GM21526 (cell line): ENCODE measurements around the gene CIAO2B.
"Not testable (repeated sequence)": the region's sequence is repeated elsewhere in the genome, so short reads cannot be mapped to it uniquely, and the experiment has no call there.

Experiments
- ATAC-seq: cut with Tn5 transposase; IDR thresholded peaks from one replicate; pipeline ENCODE4 v1.9.1; 2021; ENCODE audit warnings: moderate library complexity; ENCODE audit not compliant: unreplicated experiment, low FRiP score

CIAO2B gene

GRCh38 chr16:66906916-66907836, 27.0 kb downstream of the CIAO2B start:
- no peak for ATAC-seq

DNA sequence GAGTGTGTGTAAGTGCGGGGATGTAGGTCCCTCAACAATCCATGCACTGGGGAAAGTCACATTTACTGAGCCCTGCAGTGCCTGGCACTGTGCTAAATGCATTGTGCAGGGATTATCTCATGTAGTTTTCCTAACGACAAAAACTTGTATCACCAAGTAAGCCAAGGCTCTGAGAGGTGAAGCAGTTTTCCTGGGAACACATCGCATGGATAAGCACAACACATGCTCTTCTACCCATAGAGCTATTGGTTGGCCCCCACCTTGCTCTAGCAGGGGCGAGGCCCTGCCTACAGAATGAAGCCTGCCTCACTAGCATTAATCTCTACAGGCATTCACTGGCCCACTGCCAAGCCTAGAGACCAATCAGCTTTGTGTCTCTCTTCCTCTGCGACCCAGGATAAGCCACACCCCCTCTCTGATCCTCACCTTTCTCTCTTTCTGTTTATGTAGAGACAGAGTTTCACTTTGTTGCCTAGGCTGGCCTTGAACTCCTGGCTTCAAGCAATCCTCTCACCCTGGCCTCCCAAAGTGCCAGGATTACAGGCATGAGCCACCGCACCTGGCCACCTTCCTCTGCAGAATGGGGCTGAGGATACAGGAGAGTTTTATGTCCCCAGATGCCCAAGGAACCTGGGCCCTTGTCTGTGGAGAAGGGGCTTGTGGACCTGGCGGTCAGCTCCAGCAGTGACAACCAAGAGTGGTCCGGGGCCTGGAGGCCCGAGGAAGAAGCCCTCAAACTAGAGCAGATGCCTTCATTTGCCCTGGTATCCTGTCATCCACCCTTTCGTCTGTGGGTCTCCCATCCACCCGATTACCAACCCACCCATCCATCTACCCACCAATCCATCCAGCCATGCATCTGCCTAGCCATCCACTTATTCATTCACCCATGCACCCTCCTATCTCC, 28.3 kb downstream of the CIAO2B start:
- no peak for ATAC-seq

DNA sequence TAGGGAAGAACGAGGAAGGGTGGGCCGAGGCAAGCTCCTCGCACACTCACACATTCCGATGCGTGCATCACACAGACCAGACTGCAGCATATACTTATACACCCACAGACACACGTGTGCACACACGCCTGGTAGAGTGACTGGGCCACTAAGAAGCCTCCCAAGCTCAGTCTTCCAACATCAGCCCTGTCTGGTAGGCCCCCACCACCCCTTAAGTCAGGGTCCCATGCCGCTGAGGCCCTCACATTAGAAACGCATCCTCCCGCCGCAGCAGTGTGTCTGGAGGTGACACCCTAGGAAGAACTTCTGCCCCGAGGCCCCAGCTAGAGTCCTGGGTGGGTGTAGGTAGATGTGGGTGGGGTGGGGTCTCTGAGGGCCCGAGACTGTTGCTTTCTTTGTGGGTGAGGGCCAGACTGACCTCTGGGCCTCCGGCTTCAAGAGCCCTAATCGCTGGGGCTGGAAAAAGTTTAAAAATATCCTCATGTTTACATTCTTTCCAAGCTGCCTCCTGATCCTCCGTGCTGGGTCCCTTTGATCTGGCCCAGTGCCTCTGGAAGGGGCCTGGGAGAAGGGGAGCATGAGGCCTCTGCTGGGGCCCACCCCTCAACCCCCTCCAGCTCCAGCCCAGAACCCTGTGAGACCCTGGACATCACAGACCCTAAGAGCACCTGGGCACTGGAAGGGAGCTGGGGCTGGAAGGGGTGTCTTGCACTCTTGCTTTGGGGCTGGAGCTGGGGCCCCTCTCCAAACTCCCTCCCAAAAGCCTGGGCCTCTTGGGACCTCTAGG, 29.2 kb downstream of the CIAO2B start:
- no peak for ATAC-seq

DNA sequence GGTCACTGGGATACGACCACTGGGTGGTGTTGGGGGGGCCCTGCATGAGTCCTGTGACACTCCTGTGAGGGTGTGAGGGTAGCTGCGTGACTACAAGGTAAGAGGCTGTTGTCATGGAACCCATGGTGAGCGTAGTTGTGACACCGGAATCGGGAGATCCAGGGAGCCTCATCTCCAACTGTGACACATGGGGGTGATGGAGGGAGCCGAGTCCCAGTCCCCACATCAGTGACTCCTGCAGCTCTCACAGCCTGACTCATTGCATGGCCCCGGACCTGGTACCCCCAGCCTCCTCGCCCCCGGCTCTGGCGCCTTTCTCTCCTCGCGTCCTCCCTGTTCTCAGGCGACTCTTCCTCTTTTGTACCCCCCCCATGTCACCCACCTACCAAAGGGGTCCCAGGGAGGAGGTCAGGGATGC, 29.8 kb downstream of the CIAO2B start:
- ATAC-seq = no peak

DNA sequence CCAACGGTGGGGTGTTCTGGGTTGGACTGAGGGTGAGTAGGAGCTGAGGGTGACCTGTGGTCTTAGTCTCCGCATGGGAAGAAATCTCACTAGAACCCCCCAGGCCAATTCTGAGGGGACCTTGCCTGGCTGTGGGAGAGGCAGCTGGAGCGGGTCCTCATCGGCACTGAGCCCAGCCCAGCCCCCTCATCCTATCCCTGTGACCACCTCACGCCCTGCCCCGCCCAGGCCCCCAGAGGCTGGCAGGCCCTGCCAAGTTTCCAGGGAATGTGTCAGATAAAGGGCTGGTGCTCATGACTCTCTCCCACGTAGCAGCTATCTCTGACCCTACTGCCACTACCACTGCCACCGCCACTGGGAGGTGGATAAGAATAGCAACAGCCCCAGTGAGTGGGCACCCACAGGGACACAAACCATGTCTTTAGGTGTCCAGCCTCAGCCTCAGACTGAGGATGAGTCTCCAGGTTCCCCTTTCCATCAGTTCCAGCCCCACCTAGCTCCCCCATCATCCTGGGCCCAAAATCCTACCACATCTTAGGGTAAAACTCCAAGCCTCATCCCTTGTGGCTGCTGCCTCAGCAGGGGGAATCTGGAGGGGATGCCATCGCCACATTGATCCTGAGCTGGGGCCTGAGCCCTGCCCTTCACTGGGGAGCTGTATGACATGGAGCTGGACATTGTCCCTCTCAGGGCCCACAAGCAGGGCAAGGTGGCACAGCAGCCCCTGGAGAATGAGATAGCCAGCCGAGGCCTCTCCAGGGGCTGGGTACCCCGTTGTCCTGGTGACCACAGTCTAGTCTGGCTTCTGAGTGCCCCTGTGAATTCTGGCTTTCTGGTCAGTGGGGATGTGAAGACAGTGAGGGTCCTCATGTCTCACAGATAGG, 30.4 kb downstream of the CIAO2B start:
- no peak for ATAC-seq

DNA sequence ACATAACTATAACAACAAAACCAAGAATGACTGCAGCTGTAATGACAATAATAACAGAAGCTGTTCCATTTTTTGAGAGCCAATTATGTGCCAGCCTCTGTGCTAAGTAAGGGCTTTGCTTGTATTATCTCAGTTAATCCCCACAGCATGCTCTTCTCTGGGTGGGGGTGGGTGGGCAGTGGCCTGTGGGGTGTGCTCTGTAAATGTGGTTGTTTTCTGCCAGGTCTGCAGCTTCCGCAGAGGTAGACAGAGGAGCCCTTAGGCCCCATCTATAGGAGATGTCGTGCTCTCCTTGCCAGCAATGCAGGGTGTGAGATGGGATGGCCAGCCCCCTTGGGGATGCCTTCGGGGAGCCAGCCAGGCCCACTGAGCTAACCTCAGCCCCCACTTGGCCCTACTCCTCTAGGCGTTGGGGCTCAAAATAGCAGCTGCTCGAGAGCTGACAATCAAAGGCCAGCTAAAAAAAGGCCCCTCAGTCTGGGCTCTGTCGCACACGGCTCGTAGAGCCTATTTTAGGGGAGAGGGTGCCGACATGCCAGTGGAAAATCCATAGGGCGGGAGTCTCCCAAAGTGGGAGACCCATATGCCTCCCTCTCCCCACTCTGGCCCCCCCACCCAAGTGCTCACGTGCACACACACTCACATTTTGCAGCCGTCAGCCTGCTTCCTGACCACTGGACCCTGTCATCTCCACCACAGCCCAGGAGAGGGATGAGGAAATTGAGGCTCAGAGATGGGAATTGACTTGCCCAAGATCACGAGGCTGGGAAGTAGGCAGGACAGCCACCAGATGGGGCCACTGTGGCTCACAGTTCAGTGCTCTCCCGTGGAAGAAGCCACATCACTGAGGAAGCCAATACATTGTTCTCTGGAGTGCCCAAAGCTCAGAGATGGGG, 31.3 kb downstream of the CIAO2B start:
- no peak for ATAC-seq

DNA sequence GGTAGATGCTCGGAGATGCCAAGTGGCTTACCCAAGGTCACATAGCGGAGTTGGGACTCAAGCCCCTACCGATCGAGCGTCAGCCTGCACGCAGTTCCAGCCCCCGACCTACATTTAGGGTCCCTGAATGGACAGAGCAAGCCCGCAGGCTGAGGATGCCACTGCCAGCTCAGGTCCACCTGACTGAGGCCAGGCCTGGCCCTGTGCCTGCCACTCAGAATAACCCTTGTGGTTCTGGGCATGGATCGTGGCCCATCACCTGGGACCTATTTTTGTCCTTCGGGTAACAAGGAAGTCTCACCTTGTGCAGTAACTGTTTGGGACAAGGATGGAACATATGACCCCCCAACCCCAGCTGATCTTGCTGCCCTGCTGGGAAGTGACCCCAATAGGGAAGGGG, 32.6 kb downstream of the CIAO2B start:
- ATAC-seq = no peak

DNA sequence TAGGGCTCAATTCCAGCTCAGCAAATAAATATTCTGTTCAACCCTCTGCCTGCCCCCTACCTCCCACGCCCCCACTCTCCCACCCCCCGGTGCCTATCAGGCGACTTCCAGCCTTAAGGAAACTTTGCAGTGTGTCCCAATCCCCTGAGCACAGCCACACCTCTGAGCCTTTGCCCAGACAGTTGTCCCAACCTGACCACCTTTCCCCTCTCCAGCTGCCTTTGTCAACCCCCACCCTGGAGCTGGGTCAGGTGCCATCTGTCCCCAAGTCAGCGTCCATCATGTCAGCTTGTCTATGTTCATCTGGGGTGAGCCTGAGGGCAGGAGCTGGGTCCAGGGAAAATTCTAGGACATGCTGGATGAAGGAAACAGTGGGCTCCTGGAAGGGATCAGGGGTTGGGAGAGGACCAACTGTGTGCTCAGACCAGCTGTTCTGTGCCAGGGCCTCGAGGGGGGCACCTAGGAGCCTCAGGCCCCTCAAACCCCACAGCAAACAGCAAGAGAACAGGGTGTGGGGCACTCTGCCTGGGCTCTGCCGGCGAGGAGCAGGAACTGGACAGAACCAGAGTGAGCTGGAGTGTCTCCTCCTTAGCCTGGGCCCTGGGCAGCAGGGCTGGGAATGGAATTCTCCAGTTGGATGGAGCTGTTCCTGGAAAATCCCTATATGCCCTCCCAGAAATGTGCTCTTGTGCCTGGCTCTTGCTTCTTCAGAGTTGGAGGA, 33.3 kb downstream of the CIAO2B start:
- ATAC-seq = no peak

- no peak for ATAC-seq
Observed at GRCh38 chr16:66899945-66900710, 34.1 kb downstream of the CIAO2B start.

GRCh38 chr16:66899310-66899944, 34.8 kb downstream of the CIAO2B start:
- ATAC-seq = no peak

DNA sequence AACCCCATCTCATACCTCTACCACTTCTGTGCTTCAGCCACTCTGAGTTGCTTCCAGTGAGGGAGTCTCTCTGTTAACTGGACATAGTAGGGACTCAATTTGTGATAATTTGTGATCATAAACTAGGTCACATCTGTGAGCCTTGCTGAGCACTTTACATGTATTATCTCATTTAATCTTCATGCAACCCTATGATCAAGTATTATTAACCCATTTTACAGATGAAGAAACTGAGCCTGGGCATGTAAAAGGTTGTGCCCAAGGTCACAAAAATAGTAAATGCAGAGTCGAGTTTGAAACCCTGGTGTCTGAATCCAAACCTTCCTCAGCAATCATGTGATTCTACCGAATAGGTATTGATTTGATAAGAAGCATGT, 35.3 kb downstream of the CIAO2B start:
- no peak for ATAC-seq

- no peak for ATAC-seq
Observed at GRCh38 chr16:66898207-66898606, 36.0 kb downstream of the CIAO2B start.

GRCh38 chr16:66896682-66897081, 37.5 kb downstream of the CIAO2B start:
- not testable (repeated sequence) for ATAC-seq

- no peak for ATAC-seq
Observed at GRCh38 chr16:66895999-66896398, 38.2 kb downstream of the CIAO2B start.

GRCh38 chr16:66895689-66895979, 38.6 kb downstream of the CIAO2B start:
- no peak for ATAC-seq

- ATAC-seq = peak; percentile 56
Observed at GRCh38 chr16:66894948-66895688, 39.1 kb downstream of the CIAO2B start.
